Epithelial cell of proximal tubule (primary cell): ENCODE measurements around the gene FGF21. TPM values are rescaled to one million over a fixed set of nuclear protein-coding genes. Genes with fewer than 3 reads are reported as not detected.

Experiments
- DNase-seq: peaks from one replicate; pipeline ENCODE4 v3.0.0-alpha.2; 2011; ENCODE audit warnings: low read depth
- H3K4me3 ChIP-seq: 2 replicates; pipeline ENCODE4 v1.5.1; 2011; ENCODE audit warnings: low read depth, mild to moderate bottlenecking, low read length
- total RNA-seq: library from RNA; depleted of rRNA; stranded (reverse); fragments of >200 nt; gene quantifications from 2 replicates; pipeline ENCODE4 v1.2.3, GENCODE V29; 2015
- TF ChIP-seq, protein P1 (sequence below): conservative IDR thresholded peaks from 2 replicates; pipeline ENCODE4 v1.5.1; 2012; ENCODE audit warnings: low read depth, mild to moderate bottlenecking, low read length

Gene FGF21
- total RNA-seq, 1 donor from 2014 or later = not detected

DNA sequence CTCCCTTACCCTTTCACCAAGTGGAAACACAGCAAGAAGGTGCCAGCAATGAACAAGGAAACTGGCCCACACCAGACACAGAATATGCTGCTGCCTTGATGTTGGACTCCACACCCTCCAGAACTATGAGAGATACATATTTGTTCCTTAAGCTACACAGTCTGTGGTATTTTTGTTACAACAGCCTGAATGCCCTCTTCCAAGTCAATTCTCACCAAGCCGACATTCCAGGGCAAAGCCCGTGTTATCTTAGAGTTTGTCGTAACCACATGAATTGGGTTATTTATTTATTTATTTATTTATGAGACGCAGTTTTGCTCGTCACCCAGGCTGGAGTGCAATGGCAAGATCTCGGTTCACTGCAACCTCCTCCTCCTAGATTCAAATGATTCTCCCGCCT lies 14.9 kb downstream of the FGF21 start:
- no peak for DNase-seq
- no peak overlapping the region for H3K4me3 ChIP-seq
- TF ChIP-seq, protein P1, sequence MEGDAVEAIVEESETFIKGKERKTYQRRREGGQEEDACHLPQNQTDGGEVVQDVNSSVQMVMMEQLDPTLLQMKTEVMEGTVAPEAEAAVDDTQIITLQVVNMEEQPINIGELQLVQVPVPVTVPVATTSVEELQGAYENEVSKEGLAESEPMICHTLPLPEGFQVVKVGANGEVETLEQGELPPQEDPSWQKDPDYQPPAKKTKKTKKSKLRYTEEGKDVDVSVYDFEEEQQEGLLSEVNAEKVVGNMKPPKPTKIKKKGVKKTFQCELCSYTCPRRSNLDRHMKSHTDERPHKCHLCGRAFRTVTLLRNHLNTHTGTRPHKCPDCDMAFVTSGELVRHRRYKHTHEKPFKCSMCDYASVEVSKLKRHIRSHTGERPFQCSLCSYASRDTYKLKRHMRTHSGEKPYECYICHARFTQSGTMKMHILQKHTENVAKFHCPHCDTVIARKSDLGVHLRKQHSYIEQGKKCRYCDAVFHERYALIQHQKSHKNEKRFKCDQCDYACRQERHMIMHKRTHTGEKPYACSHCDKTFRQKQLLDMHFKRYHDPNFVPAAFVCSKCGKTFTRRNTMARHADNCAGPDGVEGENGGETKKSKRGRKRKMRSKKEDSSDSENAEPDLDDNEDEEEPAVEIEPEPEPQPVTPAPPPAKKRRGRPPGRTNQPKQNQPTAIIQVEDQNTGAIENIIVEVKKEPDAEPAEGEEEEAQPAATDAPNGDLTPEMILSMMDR = no peak

- no peak for DNase-seq
- TF ChIP-seq, protein P1 = no peak
- no peak overlapping the region for H3K4me3 ChIP-seq
Measured at GRCh38 chr19:48770734-48771472, 15.6 kb downstream of the FGF21 start.

- TF ChIP-seq, protein P1 = no peak
- H3K4me3 ChIP-seq = no peak overlapping the region
- DNase-seq = no peak
Measured at GRCh38 chr19:48772503-48772953, 17.2 kb downstream of the FGF21 start.

DNA sequence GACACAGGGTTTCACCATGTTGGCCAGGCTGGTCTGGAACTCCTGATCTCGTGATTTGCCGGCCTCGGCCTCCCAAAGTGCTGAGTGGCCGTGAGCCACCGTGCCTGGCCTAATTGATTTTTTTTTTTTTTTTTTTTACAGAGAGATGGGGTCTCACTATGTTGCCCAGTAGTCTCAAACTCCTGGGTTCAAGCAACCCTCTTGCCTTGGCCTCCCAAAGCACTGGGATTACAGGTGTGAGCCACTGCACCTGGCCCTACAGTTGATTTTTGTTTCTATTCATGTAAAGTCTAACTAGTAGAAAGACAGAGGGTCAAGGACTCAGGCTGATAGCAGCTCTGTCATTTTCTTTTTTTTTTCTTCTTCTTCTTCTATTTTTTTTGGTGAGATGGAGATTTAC lies 21.8 kb downstream of the FGF21 start:
- TF ChIP-seq, protein P1 = no peak
- H3K4me3 ChIP-seq = no peak overlapping the region
- no peak for DNase-seq

- no peak for DNase-seq
Measured at GRCh38 chr19:48777720-48778119, 22.4 kb downstream of the FGF21 start.

GRCh38 chr19:48779636-48780035 lies 24.3 kb downstream of the FGF21 start:
- H3K4me3 ChIP-seq = no peak overlapping the region
- TF ChIP-seq, protein P1 = no peak
- DNase-seq = no peak

More at GRCh38 chr19:48777720-48778119, 22.4 kb downstream of the FGF21 start:
- no peak overlapping the region for H3K4me3 ChIP-seq
- TF ChIP-seq, protein P1 = no peak
